Parathyroid adenoma (tissue), 2 donors: ENCODE data around the gene PPIP5K2.

Source experiments
- H2AFZ ChIP-seq: fragments of 300-600 bp; sonication (generic); one replicate; pipeline ENCODE4 v1.7.0; 2017; ENCODE audit warnings: antibody characterized with exemption, mild to moderate bottlenecking
- H3K27ac ChIP-seq: fragments of 300-600 bp; sonication (generic); one replicate; pipeline ENCODE4 v1.7.0; 2017
- H3K27me3 ChIP-seq: fragments of 300-600 bp; sonication (generic); one replicate; pipeline ENCODE4 v1.7.0; 2017; ENCODE audit warnings: low read length; ENCODE audit not compliant: control insufficient read depth, insufficient read depth
- H3K36me3 ChIP-seq: fragments of 300-600 bp; sonication (generic); one replicate; pipeline ENCODE4 v1.7.0; 2017; ENCODE audit warnings: low read length; ENCODE audit not compliant: control insufficient read depth, insufficient read depth
- H3K4me1 ChIP-seq: fragments of 300-600 bp; sonication (generic); one replicate; pipeline ENCODE4 v1.7.0; 2017; ENCODE audit warnings: control low read depth
- H3K4me2 ChIP-seq: fragments of 300-600 bp; sonication (generic); one replicate; pipeline ENCODE4 v1.7.0; 2017; ENCODE audit warnings: low read length
- H3K4me3 ChIP-seq: fragments of 300-600 bp; sonication (generic); one replicate; pipeline ENCODE4 v1.7.0; 2017; ENCODE audit warnings: low read depth, low read length
- H3K79me2 ChIP-seq: fragments of 300-600 bp; sonication (generic); one replicate; pipeline ENCODE4 v1.7.0; 2017; ENCODE audit warnings: control low read depth
- H3K9ac ChIP-seq: fragments of 300-600 bp; sonication (generic); one replicate; pipeline ENCODE4 v1.7.0; 2017; ENCODE audit warnings: mild to moderate bottlenecking
- H3K9me3 ChIP-seq: fragments of 300-600 bp; sonication (generic); one replicate; pipeline ENCODE4 v1.7.0; 2017; ENCODE audit warnings: low read length; ENCODE audit not compliant: control insufficient read depth
- CTCF ChIP-seq: fragments of 300-600 bp; sonication (generic); IDR thresholded peaks from one replicate; pipeline ENCODE4 v1.7.0; 2017; ENCODE audit warnings: antibody characterized with exemption, mild to moderate bottlenecking
- donor health status: primary hyperparathyroidism.

PPIP5K2 gene

GRCh38 chr5:103151156-103151555, 31.1 kb downstream of the PPIP5K2 start:
- H3K36me3 ChIP-seq, result no peaks in the 10 kb centered on the region
- H3K9ac ChIP-seq, result no peak overlapping the region
- no peak for TF ChIP-seq CTCF

GRCh38 chr5:103166706-103167105, 46.6 kb downstream of the PPIP5K2 start:
- Histone ChIP-seq H3K27me3 (no peaks in the 10 kb centered on the region), H3K9ac (no peak overlapping the region), H3K79me2 (no peaks in the 10 kb centered on the region), H3K4me3 (no peak overlapping the region), H3K27ac (no peak overlapping the region), H3K4me1 (no peaks in the 10 kb centered on the region), H2AFZ (no peak overlapping the region), H3K9me3 (no peaks in the 10 kb centered on the region), H3K36me3 (no peaks in the 10 kb centered on the region), H3K4me2 (no peak overlapping the region)
- no peak for TF ChIP-seq CTCF

More at GRCh38 chr5:103151156-103151555, 31.1 kb downstream of the PPIP5K2 start:
- Histone ChIP-seq H3K4me1 (no peaks in the 10 kb centered on the region), H3K79me2 (no peaks in the 10 kb centered on the region), H3K4me2 (no peak overlapping the region), H3K4me3 (no peak overlapping the region), H3K27ac (no peak overlapping the region), H2AFZ (no peak overlapping the region), H3K9me3 (no peaks in the 10 kb centered on the region), H3K27me3 (no peaks in the 10 kb centered on the region)

GRCh38 chr5:103174147-103174546, 54.0 kb downstream of the PPIP5K2 start:
- no peaks in the 10 kb centered on the region for H3K79me2 ChIP-seq
- H3K9me3 ChIP-seq, result no peaks in the 10 kb centered on the region
- no peaks in the 10 kb centered on the region for H3K36me3 ChIP-seq
- H3K4me2 ChIP-seq, result no peak overlapping the region
- H3K27me3 ChIP-seq, result no peaks in the 10 kb centered on the region
- H2AFZ ChIP-seq, result no peak overlapping the region
- no peak overlapping the region for H3K9ac ChIP-seq
- H3K27ac ChIP-seq, result no peak overlapping the region
- no peak for TF ChIP-seq CTCF
- H3K4me3 ChIP-seq, result no peak overlapping the region
- H3K4me1 ChIP-seq, result no peaks in the 10 kb centered on the region

- H3K27me3 ChIP-seq, result no peaks in the 10 kb centered on the region
- no peaks in the 10 kb centered on the region for H3K79me2 ChIP-seq
- no peak overlapping the region for H3K4me3 ChIP-seq
- no peak overlapping the region for H3K9ac ChIP-seq
- H3K4me2 ChIP-seq, result no peak overlapping the region
- no peak for TF ChIP-seq CTCF
- no peaks in the 10 kb centered on the region for H3K36me3 ChIP-seq
- H3K4me1 ChIP-seq, result no peaks in the 10 kb centered on the region
- H3K9me3 ChIP-seq, result no peaks in the 10 kb centered on the region
- H3K27ac ChIP-seq, result no peak overlapping the region
- no peak overlapping the region for H2AFZ ChIP-seq
Observed at GRCh38 chr5:103177543-103177942, 57.4 kb downstream of the PPIP5K2 start.

- no peaks in the 10 kb centered on the region for H3K27me3 ChIP-seq
Observed at GRCh38 chr5:103178167-103178566, 58.1 kb downstream of the PPIP5K2 start.

More at GRCh38 chr5:103178167-103178566, 58.1 kb downstream of the PPIP5K2 start:
- no peak overlapping the region for H3K27ac ChIP-seq
- H3K9me3 ChIP-seq, result no peaks in the 10 kb centered on the region
- TF ChIP-seq CTCF, result no peak
- H3K9ac ChIP-seq, result no peak overlapping the region
- no peaks in the 10 kb centered on the region for H3K79me2 ChIP-seq
- H3K4me2 ChIP-seq, result no peak overlapping the region
- H3K4me3 ChIP-seq, result no peak overlapping the region
- H3K36me3 ChIP-seq, result no peaks in the 10 kb centered on the region
- no peaks in the 10 kb centered on the region for H3K4me1 ChIP-seq
- H2AFZ ChIP-seq, result no peak overlapping the region
